NCI-H2081 treated with DMSO at 0.1 percent for 48 hours (cell line): Measurements from ENCODE around the gene GNPAT.

Source experiments
- DNase-seq: peaks from one replicate; lab custom pipeline; 2025; lab: John Stamatoyannopoulos, UW

Gene GNPAT

GRCh38 chr1:231242516-231243198 lies 1.6 kb downstream of the GNPAT start:
- DNase-seq = no peak

- DNase-seq = no peak
Observed at GRCh38 chr1:231248778-231249177, 7.8 kb downstream of the GNPAT start.

GRCh38 chr1:231252336-231252735 lies 11.3 kb downstream of the GNPAT start:
- no peak for DNase-seq

- DNase-seq = no peak
Observed at GRCh38 chr1:231260351-231260750, 19.3 kb downstream of the GNPAT start.

GRCh38 chr1:231264642-231265041 lies 23.6 kb downstream of the GNPAT start:
- DNase-seq = no peak

- no peak for DNase-seq
Observed at GRCh38 chr1:231265379-231265778, 24.4 kb downstream of the GNPAT start.

- no peak for DNase-seq
Observed at GRCh38 chr1:231266811-231267322, 25.9 kb downstream of the GNPAT start.

- no peak for DNase-seq
Observed at GRCh38 chr1:231272173-231272572, 31.2 kb downstream of the GNPAT start.

- no peak for DNase-seq
Observed at GRCh38 chr1:231272880-231273279, 31.9 kb downstream of the GNPAT start.

GRCh38 chr1:231274119-231274825 lies 33.3 kb downstream of the GNPAT start:
- no peak for DNase-seq

GRCh38 chr1:231278100-231278790 lies 37.2 kb downstream of the GNPAT start:
- no peak for DNase-seq

- no peak for DNase-seq
Observed at GRCh38 chr1:231279081-231279480, 38.1 kb downstream of the GNPAT start.

- DNase-seq = no peak
Observed at GRCh38 chr1:231279683-231280082, 38.7 kb downstream of the GNPAT start.

- no peak for DNase-seq
Observed at GRCh38 chr1:231284441-231284840, 43.4 kb downstream of the GNPAT start.

- no peak for DNase-seq
Observed at GRCh38 chr1:231286603-231287002, 45.6 kb downstream of the GNPAT start.

GRCh38 chr1:231295938-231296337 lies 54.9 kb downstream of the GNPAT start:
- DNase-seq = no peak

GRCh38 chr1:231301990-231302389 lies 61.0 kb downstream of the GNPAT start:
- no peak for DNase-seq

- DNase-seq = no peak
Observed at GRCh38 chr1:231310391-231310934, 69.5 kb downstream of the GNPAT start.

GRCh38 chr1:231311720-231312431 lies 70.9 kb downstream of the GNPAT start:
- no peak for DNase-seq

- DNase-seq = no peak
Observed at GRCh38 chr1:231312432-231312788, 71.4 kb downstream of the GNPAT start.

- no peak for DNase-seq
Observed at GRCh38 chr1:231313661-231314060, 72.6 kb downstream of the GNPAT start.

- DNase-seq = no peak
Observed at GRCh38 chr1:231315887-231316286, 74.9 kb downstream of the GNPAT start.
